ENCODE measurements around the gene LETM1. TPM values are rescaled to one million over a fixed set of nuclear protein-coding genes. Genes with fewer than 3 reads are reported as not detected.

LETM1 gene
- total and polyA plus RNA-seq, 2 of the 8 experiments (the other 6 are each of a cell fraction or from before 2014, with no cell fraction given) = 19.8 to 50.1 TPM

GRCh38 chr4:1842993-1843448, 12.9 kb downstream of the LETM1 start:
- Histone ChIP-seq H3K4ac (replicated peaks; ENCODE audit: insufficient read length, low read depth, low read length) (no peak overlapping the region), H2BK12ac (ENCODE audit: low read depth, low read length) (no peak overlapping the region), H3K27me3 (replicated peaks in 1 of 4; ENCODE audit: control insufficient read depth in 3 of 4, extremely low read depth in 1 of 4, insufficient read depth in 3 of 4, low read length in 3 of 4) (no peaks in the 10 kb centered on the region), H3K4me1 (replicated peaks in 1 of 4; ENCODE audit: control insufficient read depth in 3 of 4, insufficient read depth in 4 of 4, low read length in 3 of 4) (no peaks in the 10 kb centered on the region), H3K14ac (ENCODE audit: insufficient read length) (no peak overlapping the region), H3K4me2 (ENCODE audit: insufficient read depth in 1 of 2, low read depth in 2 of 2, low read length in 2 of 2) (no peak overlapping the region), H3K4me3 (ENCODE audit: extremely low read depth in 1 of 4, insufficient read depth in 2 of 4, low read depth in 3 of 4, low read length in 4 of 4) (no peak overlapping the region), H3K79me2 (ENCODE audit: control insufficient read depth in 1 of 2, insufficient read depth in 2 of 2, low read length in 2 of 2) (no peaks in the 10 kb centered on the region), H2AK5ac (ENCODE audit: low read depth, low read length) (no peak overlapping the region), H2BK20ac (ENCODE audit: low read length) (no peak overlapping the region), H3K27ac (ENCODE audit: low read depth, low read length) (no peak overlapping the region), H3K56ac (replicated peaks; ENCODE audit: insufficient read length, low read depth, low read length) (no peak overlapping the region), H2AFZ (ENCODE audit: low read length) (no peak overlapping the region), H3K23ac (ENCODE audit: insufficient read length) (no peak overlapping the region), H2BK5ac (ENCODE audit: low read depth, low read length) (no peak overlapping the region), H4K20me1 (replicated peaks in 1 of 2; ENCODE audit: control insufficient read depth in 1 of 2, insufficient read depth in 2 of 2, low read length in 2 of 2) (peaks cover 1 to 19% of the 10 kb centered on the region in 2 experiments), H3K79me1 (ENCODE audit: low read depth, low read length) (peaks cover 10% of the 10 kb centered on the region), H2BK15ac (ENCODE audit: low read length) (no peak overlapping the region), H4K8ac (ENCODE audit: extremely low read depth, insufficient read depth, low read length) (no peak overlapping the region), H3K9me3 (ENCODE audit: insufficient read depth in 2 of 2, low read depth in 1 of 2, low read length in 1 of 2) (no peaks in the 10 kb centered on the region), H3K9ac (replicated peaks in 1 of 4; ENCODE audit: extremely low read depth in 1 of 4, low read depth in 3 of 4, low read length in 3 of 4) (no peak overlapping the region), H3K36me3 (ENCODE audit: control insufficient read depth in 2 of 4, insufficient read depth in 4 of 4, low read length in 3 of 4) (peaks cover 0 to 10% (median 6%) of the 10 kb centered on the region in 4 experiments; a peak in 6 of 8 replicates), H2BK120ac (replicated peaks; ENCODE audit: low read depth, low read length) (no peak overlapping the region), H4K5ac (ENCODE audit: insufficient read length, low read depth, low read length) (no peak overlapping the region), H3K23me2 (ENCODE audit: low read depth, low read length) (no peaks in the 10 kb centered on the region), H4K91ac (replicated peaks; ENCODE audit: insufficient read length, low read length) (no peak overlapping the region), H3K18ac (ENCODE audit: extremely low read depth, low read length) (no peak overlapping the region)
- no peak for FAIRE-seq
- ChIA-PET POLR2A (ENCODE audit: partially characterized antibody) (interaction anchor here (1.2 kb wide), 1 partner anchor 131 kb away, joined by 3 read pairs; the partner anchor contains the start of gene SLBP), CTCF (ENCODE audit: partially characterized antibody) (interaction anchor here (0.8 to 3.1 kb wide), 6 partner anchors 8 to 116 kb away, joined by 3 to 16 read pairs (median 6); no protein-coding TSS in a partner anchor)
- WGBS, 2 experiments (ENCODE audit: extremely low coverage in 1 of 2, insufficient coverage in 1 of 2, insufficient read length in 1 of 2, insufficient replicate concordance in 2 of 2, low coverage in 1 of 2, low lambda C conversion rate in 2 of 2, missing lambda C conversion rate in 1 of 2) = 91% methylated on average over 17 of the region's 17 CpGs; no CpG with 5 or more reads in 1 of the 2 experiments
- TF ChIP-seq SAP30 (IDR thresholded peaks at IDR 0.05; ENCODE audit: insufficient read depth, insufficient replicate concordance, low read length) (no peak), CTBP2 (IDR thresholded peaks at IDR 0.05; ENCODE audit: borderline replicate concordance, insufficient read depth, insufficient read length, low read length) (no peak), HDAC2 (IDR thresholded peaks at IDR 0.05; ENCODE audit: borderline replicate concordance in 1 of 2, low read depth in 2 of 2, low read length in 2 of 2) (no peak), ZNF274 (IDR thresholded peaks at IDR 0.05; ENCODE audit: borderline replicate concordance, extremely low read depth, low read length) (no peak), KDM5A (IDR thresholded peaks at IDR 0.05; ENCODE audit: low read length) (no peak), ATF2 (IDR thresholded peaks at IDR 0.05; ENCODE audit: low read length) (no peak), FOSL1 (IDR thresholded peaks at IDR 0.05; ENCODE audit: insufficient read depth, low read depth, low read length) (no peak)
- DNase-seq (ENCODE audit: low read depth in 1 of 2, low spot score in 2 of 2) = no peak
